Left lung (tissue), 10 donors: ENCODE measurements around the gene GSKIP. TPM values are rescaled to one million over a fixed set of nuclear protein-coding genes. Genes with fewer than 3 reads are reported as not detected.
"Not testable (repeated sequence)": the region's sequence is repeated elsewhere in the genome, so short reads cannot be mapped to it uniquely, and the experiment has no call there.

Experiments used
- ATAC-seq: fragments of 200-7000 bp; cut with Tn5 transposase; one replicate; pipeline ENCODE4 v1.9.1; 2020; ENCODE audit warnings: moderate library complexity
- DNase-seq, 4 donors: peaks; one replicate each; pipeline ENCODE4 v3.0.0-alpha.2; 2013 to 2020
- H3K27ac ChIP-seq, 2 donors: fragments of 200-600 bp; sonication (generic) in 1 of 2; one replicate each; pipeline versions ENCODE4 v1.5.0 to v1.8.0; 2020 to 2021
- H3K27me3 ChIP-seq, 2 donors: fragments of 200-600 bp; sonication (generic) in 1 of 2; one replicate each; pipeline versions ENCODE4 v1.5.0 to v1.8.0; 2020 to 2021
- H3K36me3 ChIP-seq, 2 donors: fragments of 200-600 bp; sonication (generic) in 1 of 2; one replicate each; pipeline versions ENCODE4 v1.5.0 to v1.8.0; 2020 to 2021
- H3K4me1 ChIP-seq, 2 donors: fragments of 200-600 bp; one replicate each; pipeline ENCODE4 v1.8.0; 2021
- H3K4me3 ChIP-seq, 2 donors: fragments of 200-600 bp; sonication (generic) in 1 of 2; one replicate each; pipeline versions ENCODE4 v1.5.0 to v1.8.0; 2020 to 2021; ENCODE audit warnings: mild to moderate bottlenecking in 1 of 2
- H3K9me3 ChIP-seq, 2 donors: fragments of 200-600 bp; sonication (generic) in 1 of 2; one replicate each; pipeline versions ENCODE4 v1.5.0 to v1.8.0; 2020 to 2021
- intact Hi-C, 2 donors: fragments of 100-400 bp; cut with DNase I; formaldehyde crosslinking; loops; one replicate each; pipeline versions ENCODE4 v1.11.2 to v1.14.2; 2022
- polyA plus RNA-seq, 6 donors: library from polyadenylated mRNA; unstranded; fragments of 120-200 nt; gene quantifications; one replicate each; pipeline ENCODE4 v1.2.1, GENCODE V29; 2013; ENCODE audit not compliant: insufficient read length in 6 of 6
- total RNA-seq, 2 donors: library from RNA; stranded (reverse); fragmentation: NEBNext Ultra II Directional; extraction: Animal tissue kit (Norgen Biotek cat#: 25700); gene quantifications; one replicate each; pipeline ENCODE4 v1.2.1, GENCODE V29; 2021
- TF ChIP-seq, protein P1 (sequence below), 2 donors: fragments of 200-600 bp; sonication (generic) in 1 of 2; IDR thresholded peaks; one replicate each; pipeline versions ENCODE4 v1.5.0 to v1.8.0; 2021; ENCODE audit warnings: antibody characterized with exemption in 2 of 2
- donor health status: DM: no; HTN: yes; CAD: no.
- donor health status: DM: no; HTN: no; CAD: no.

The GSKIP gene
- total and polyA plus RNA-seq, 8 donors, result 18.8 to 28.4 (median 22.2) TPM

DNA sequence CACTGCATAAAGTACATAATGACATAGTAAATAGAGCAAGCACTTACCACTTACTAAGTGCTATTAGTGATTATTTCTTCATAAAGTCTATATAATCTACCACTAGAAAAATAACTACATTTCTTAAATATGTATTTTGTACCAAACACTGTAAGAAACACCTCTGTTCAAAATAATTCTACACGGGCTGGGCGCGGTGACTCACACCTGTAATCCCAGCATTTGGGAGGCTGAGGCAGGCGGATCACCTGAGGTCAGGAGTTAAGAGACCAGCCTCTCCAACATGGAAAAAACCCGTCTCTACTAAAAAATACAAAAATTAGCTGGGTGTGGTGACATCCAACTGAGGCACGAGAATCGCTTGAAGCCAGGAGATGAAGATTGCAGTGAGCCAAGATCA, 39.1 kb upstream of the GSKIP start:
- peaks cover 0 to 74% of the 10 kb centered on the region in 2 donors for H3K36me3 ChIP-seq
- intact Hi-C loops, result no loop called here
- DNase-seq (peak in 1 of 4 donors; percentile 7), ATAC-seq (peak; percentile 58)
- H3K27ac ChIP-seq, result no peak overlapping the region
- TF ChIP-seq, protein P1, sequence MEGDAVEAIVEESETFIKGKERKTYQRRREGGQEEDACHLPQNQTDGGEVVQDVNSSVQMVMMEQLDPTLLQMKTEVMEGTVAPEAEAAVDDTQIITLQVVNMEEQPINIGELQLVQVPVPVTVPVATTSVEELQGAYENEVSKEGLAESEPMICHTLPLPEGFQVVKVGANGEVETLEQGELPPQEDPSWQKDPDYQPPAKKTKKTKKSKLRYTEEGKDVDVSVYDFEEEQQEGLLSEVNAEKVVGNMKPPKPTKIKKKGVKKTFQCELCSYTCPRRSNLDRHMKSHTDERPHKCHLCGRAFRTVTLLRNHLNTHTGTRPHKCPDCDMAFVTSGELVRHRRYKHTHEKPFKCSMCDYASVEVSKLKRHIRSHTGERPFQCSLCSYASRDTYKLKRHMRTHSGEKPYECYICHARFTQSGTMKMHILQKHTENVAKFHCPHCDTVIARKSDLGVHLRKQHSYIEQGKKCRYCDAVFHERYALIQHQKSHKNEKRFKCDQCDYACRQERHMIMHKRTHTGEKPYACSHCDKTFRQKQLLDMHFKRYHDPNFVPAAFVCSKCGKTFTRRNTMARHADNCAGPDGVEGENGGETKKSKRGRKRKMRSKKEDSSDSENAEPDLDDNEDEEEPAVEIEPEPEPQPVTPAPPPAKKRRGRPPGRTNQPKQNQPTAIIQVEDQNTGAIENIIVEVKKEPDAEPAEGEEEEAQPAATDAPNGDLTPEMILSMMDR (IDR thresholded peaks at IDR 0.05), result no peak
- H3K9me3 ChIP-seq, result no peaks in the 10 kb centered on the region
- no peaks in the 10 kb centered on the region for H3K4me1 ChIP-seq
- no peak overlapping the region for H3K4me3 ChIP-seq
- H3K27me3 ChIP-seq, result no peaks in the 10 kb centered on the region

GRCh38 chr14:96338551-96338950, 24.8 kb upstream of the GSKIP start:
- intact Hi-C loops, result no loop called here
- H3K9me3 ChIP-seq, result no peaks in the 10 kb centered on the region
- H3K36me3 ChIP-seq, result peaks cover 0 to 30% of the 10 kb centered on the region in 2 donors
- H3K27ac ChIP-seq, result no peak overlapping the region
- no peaks in the 10 kb centered on the region for H3K4me1 ChIP-seq
- TF ChIP-seq, protein P1 (IDR thresholded peaks at IDR 0.05), result no peak
- no peak overlapping the region for H3K4me3 ChIP-seq
- no peaks in the 10 kb centered on the region for H3K27me3 ChIP-seq
- DNase-seq (no peak), ATAC-seq (no peak)

GRCh38 chr14:96341323-96341722, 22.0 kb upstream of the GSKIP start:
- Histone ChIP-seq H3K9me3 (no peaks in the 10 kb centered on the region), H3K4me3 (no peak overlapping the region), H3K27me3 (no peaks in the 10 kb centered on the region), H3K27ac (no peak overlapping the region), H3K4me1 (no peaks in the 10 kb centered on the region), H3K36me3 (peaks cover 0 to 30% of the 10 kb centered on the region in 2 donors)
- intact Hi-C loops, result no loop called here
- TF ChIP-seq, protein P1 (IDR thresholded peaks at IDR 0.05), result no peak
- DNase-seq (no peak), ATAC-seq (no peak)

DNA sequence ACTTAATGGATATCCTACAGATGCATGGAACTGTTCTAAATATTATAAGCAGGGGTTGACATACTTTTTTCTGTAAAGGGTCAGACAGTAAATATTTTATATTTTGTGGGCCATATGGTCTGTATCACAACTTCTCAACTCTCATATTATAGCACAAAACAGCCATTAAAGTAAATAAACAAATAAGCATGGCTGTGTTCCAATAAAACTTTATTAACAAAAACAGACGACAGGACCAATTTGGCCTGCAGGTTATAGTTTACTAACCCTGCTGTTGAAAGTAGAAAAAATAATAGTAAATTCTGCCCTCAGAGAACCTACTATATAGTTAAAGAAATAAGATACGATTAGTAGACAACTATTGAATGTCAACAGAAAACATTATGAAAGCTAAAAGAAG, 17.7 kb upstream of the GSKIP start:
- no peaks in the 10 kb centered on the region for H3K27me3 ChIP-seq
- intact Hi-C loops, result no loop called here
- H3K4me3 ChIP-seq, result no peak overlapping the region
- DNase-seq (no peak), ATAC-seq (no peak)
- H3K9me3 ChIP-seq, result no peaks in the 10 kb centered on the region
- peaks cover 0 to 13% of the 10 kb centered on the region in 2 donors for H3K36me3 ChIP-seq
- no peak overlapping the region for H3K27ac ChIP-seq
- H3K4me1 ChIP-seq, result no peaks in the 10 kb centered on the region
- TF ChIP-seq, protein P1 (IDR thresholded peaks at IDR 0.05), result no peak

- H3K4me1 ChIP-seq, H3K27ac ChIP-seq, H3K9me3 ChIP-seq, intact Hi-C loops, ATAC-seq, H3K27me3 ChIP-seq, DNase-seq, H3K4me3 ChIP-seq, H3K36me3 ChIP-seq: not testable (repeated sequence)
Measured at GRCh38 chr14:96347957-96348356, 15.4 kb upstream of the GSKIP start.
